ENCODE measurements around the gene QRSL1.

QRSL1 gene

GRCh38 chr6:106692819-106693208, 63.4 kb downstream of the QRSL1 start:
- H3K4me1 ChIP-seq (ENCODE audit: control insufficient read depth, insufficient read depth, low read depth, low read length): no peaks in the 10 kb centered on the region
- H2BK5ac ChIP-seq (ENCODE audit: low read depth, low read length, poor library complexity, severe bottlenecking): no peak overlapping the region
- H3K9ac ChIP-seq (ENCODE audit: low read length): peak overlapping the region; percentile 53
- H3K23ac ChIP-seq (ENCODE audit: low read length in 2 of 2): no peak overlapping the region
- no peak overlapping the region for H2BK120ac ChIP-seq (ENCODE audit: low read depth, low read length)
- no peak overlapping the region for H2BK15ac ChIP-seq (ENCODE audit: low read depth, poor library complexity, severe bottlenecking)
- H2AFZ ChIP-seq (ENCODE audit: low read depth, low read length): no peak overlapping the region
- no peak for DNase-seq
- no peak overlapping the region for H3K4ac ChIP-seq (ENCODE audit: low read depth in 1 of 2, low read length in 2 of 2)
- H3K14ac ChIP-seq (ENCODE audit: low read length in 2 of 2): no peak overlapping the region
- H2AK5ac ChIP-seq (ENCODE audit: low read length, severe bottlenecking): peak overlapping the region; percentile 64
- H3K36me3 ChIP-seq (ENCODE audit: control insufficient read depth in 1 of 2, insufficient read depth in 2 of 2, low read depth in 1 of 2, low read length in 2 of 2): no peaks in the 10 kb centered on the region
- H4K91ac ChIP-seq (ENCODE audit: low read length): no peak overlapping the region
- H2BK12ac ChIP-seq (ENCODE audit: low read length in 2 of 2): no peak overlapping the region
- no peak overlapping the region for H3K27ac ChIP-seq (ENCODE audit: low read length, poor library complexity, severe bottlenecking)
- H3K27me3 ChIP-seq (ENCODE audit: control insufficient read depth in 1 of 2, insufficient read depth in 1 of 2, low read length in 2 of 2): peaks cover 3 to 21% of the 10 kb centered on the region in 2 experiments
- 92% methylated on average over 2 of the region's 3 CpGs for WGBS
- no peak overlapping the region for H3K4me3 ChIP-seq (ENCODE audit: insufficient read depth in 1 of 2, low read depth in 1 of 2, low read length in 2 of 2)
- H4K8ac ChIP-seq (ENCODE audit: low read length): no peak overlapping the region
- H3K9me3 ChIP-seq (ENCODE audit: control insufficient read depth, low read length): no peaks in the 10 kb centered on the region
- no peaks in the 10 kb centered on the region for H3K79me1 ChIP-seq (replicated peaks; ENCODE audit: low read length, poor library complexity, severe bottlenecking)
- H3K18ac ChIP-seq (ENCODE audit: low read depth in 1 of 2, low read length in 2 of 2): no peak overlapping the region
- no peak overlapping the region for H3K4me2 ChIP-seq (ENCODE audit: low read length, poor library complexity, severe bottlenecking)

GRCh38 chr6:106693418-106693817, 64.0 kb downstream of the QRSL1 start:
- no peaks in the 10 kb centered on the region for H3K9me3 ChIP-seq (ENCODE audit: control insufficient read depth, low read length)
- no peak overlapping the region for H2BK5ac ChIP-seq (ENCODE audit: low read depth, low read length, poor library complexity, severe bottlenecking)
- H2AK5ac ChIP-seq (ENCODE audit: low read length, severe bottlenecking): no peak overlapping the region
- H3K27ac ChIP-seq (ENCODE audit: low read length, poor library complexity, severe bottlenecking): no peak overlapping the region
- H3K18ac ChIP-seq (ENCODE audit: low read depth in 1 of 2, low read length in 2 of 2): no peak overlapping the region
- H3K9ac ChIP-seq (ENCODE audit: low read length): no peak overlapping the region
- DNase-seq: no peak
- H3K27me3 ChIP-seq (ENCODE audit: control insufficient read depth in 1 of 2, insufficient read depth in 1 of 2, low read length in 2 of 2): peaks cover 3 to 22% of the 10 kb centered on the region in 2 experiments
- H2BK12ac ChIP-seq (ENCODE audit: low read length in 2 of 2): no peak overlapping the region
- H3K4me1 ChIP-seq (ENCODE audit: control insufficient read depth, insufficient read depth, low read depth, low read length): no peaks in the 10 kb centered on the region
- H2AFZ ChIP-seq (ENCODE audit: low read depth, low read length): no peak overlapping the region
- H3K79me1 ChIP-seq (replicated peaks; ENCODE audit: low read length, poor library complexity, severe bottlenecking): no peaks in the 10 kb centered on the region
- H3K14ac ChIP-seq (ENCODE audit: low read length in 2 of 2): no peak overlapping the region
- H2BK15ac ChIP-seq (ENCODE audit: low read depth, poor library complexity, severe bottlenecking): no peak overlapping the region
- no peak overlapping the region for H4K91ac ChIP-seq (ENCODE audit: low read length)
- no peaks in the 10 kb centered on the region for H3K36me3 ChIP-seq (ENCODE audit: control insufficient read depth in 1 of 2, insufficient read depth in 2 of 2, low read depth in 1 of 2, low read length in 2 of 2)
- WGBS: 80% methylated on average over 1 of the region's 2 CpGs
- no peak overlapping the region for H3K4me2 ChIP-seq (ENCODE audit: low read length, poor library complexity, severe bottlenecking)
- no peak overlapping the region for H2BK120ac ChIP-seq (ENCODE audit: low read depth, low read length)
- H3K23ac ChIP-seq (ENCODE audit: low read length in 2 of 2): no peak overlapping the region
- no peak overlapping the region for H4K8ac ChIP-seq (ENCODE audit: low read length)
- no peak overlapping the region for H3K4me3 ChIP-seq (ENCODE audit: insufficient read depth in 1 of 2, low read depth in 1 of 2, low read length in 2 of 2)
- no peak overlapping the region for H3K4ac ChIP-seq (ENCODE audit: low read depth in 1 of 2, low read length in 2 of 2)

- Histone ChIP-seq H2AK5ac (ENCODE audit: low read length, severe bottlenecking) (no peak overlapping the region), H3K79me1 (replicated peaks; ENCODE audit: low read length, poor library complexity, severe bottlenecking) (no peaks in the 10 kb centered on the region), H3K4me2 (ENCODE audit: low read length, poor library complexity, severe bottlenecking) (no peak overlapping the region), H3K9me3 (ENCODE audit: control insufficient read depth, low read length) (no peaks in the 10 kb centered on the region), H2AFZ (ENCODE audit: low read depth, low read length) (no peak overlapping the region), H3K23ac (ENCODE audit: low read length in 2 of 2) (no peak overlapping the region), H2BK12ac (ENCODE audit: low read length in 2 of 2) (no peak overlapping the region), H3K14ac (ENCODE audit: low read length in 2 of 2) (no peak overlapping the region), H3K27me3 (ENCODE audit: control insufficient read depth in 1 of 2, insufficient read depth in 1 of 2, low read length in 2 of 2) (peaks cover 3 to 22% of the 10 kb centered on the region in 2 experiments), H3K9ac (ENCODE audit: low read length) (no peak overlapping the region), H2BK15ac (ENCODE audit: low read depth, poor library complexity, severe bottlenecking) (no peak overlapping the region), H3K18ac (ENCODE audit: low read depth in 1 of 2, low read length in 2 of 2) (no peak overlapping the region), H3K4me1 (ENCODE audit: control insufficient read depth, insufficient read depth, low read depth, low read length) (no peaks in the 10 kb centered on the region), H4K8ac (ENCODE audit: low read length) (no peak overlapping the region), H2BK120ac (ENCODE audit: low read depth, low read length) (no peak overlapping the region), H3K36me3 (ENCODE audit: control insufficient read depth in 1 of 2, insufficient read depth in 2 of 2, low read depth in 1 of 2, low read length in 2 of 2) (no peaks in the 10 kb centered on the region), H3K4ac (ENCODE audit: low read depth in 1 of 2, low read length in 2 of 2) (no peak overlapping the region), H2BK5ac (ENCODE audit: low read depth, low read length, poor library complexity, severe bottlenecking) (no peak overlapping the region), H3K27ac (ENCODE audit: low read length, poor library complexity, severe bottlenecking) (no peak overlapping the region), H4K91ac (ENCODE audit: low read length) (no peak overlapping the region), H3K4me3 (ENCODE audit: insufficient read depth in 1 of 2, low read depth in 1 of 2, low read length in 2 of 2) (no peak overlapping the region)
- 77% methylated on average over 7 of the region's 8 CpGs for WGBS
- DNase-seq: no peak
These were observed 65.0 kb downstream of the QRSL1 start for GRCh38 chr6:106694343-106694742.

GRCh38 chr6:106700581-106700980, 71.2 kb downstream of the QRSL1 start:
- Histone ChIP-seq H3K27ac (ENCODE audit: low read length, poor library complexity, severe bottlenecking) (no peak overlapping the region), H3K18ac (ENCODE audit: low read depth in 1 of 2, low read length in 2 of 2) (no peak overlapping the region), H3K79me1 (replicated peaks; ENCODE audit: low read length, poor library complexity, severe bottlenecking) (no peaks in the 10 kb centered on the region), H4K8ac (ENCODE audit: low read length) (no peak overlapping the region), H2BK120ac (ENCODE audit: low read depth, low read length) (no peak overlapping the region), H3K14ac (ENCODE audit: low read length in 2 of 2) (no peak overlapping the region), H3K9me3 (ENCODE audit: control insufficient read depth, low read length) (no peaks in the 10 kb centered on the region), H3K9ac (ENCODE audit: low read length) (no peak overlapping the region), H2AK5ac (ENCODE audit: low read length, severe bottlenecking) (peak overlapping the region; percentile 34), H3K36me3 (ENCODE audit: control insufficient read depth in 1 of 2, insufficient read depth in 2 of 2, low read depth in 1 of 2, low read length in 2 of 2) (no peaks in the 10 kb centered on the region), H3K27me3 (ENCODE audit: control insufficient read depth in 1 of 2, insufficient read depth in 1 of 2, low read length in 2 of 2) (peaks cover 0 to 35% of the 10 kb centered on the region in 2 experiments), H4K91ac (ENCODE audit: low read length) (no peak overlapping the region), H2BK5ac (ENCODE audit: low read depth, low read length, poor library complexity, severe bottlenecking) (no peak overlapping the region), H3K4me1 (ENCODE audit: control insufficient read depth, insufficient read depth, low read depth, low read length) (no peaks in the 10 kb centered on the region), H3K4me3 (ENCODE audit: insufficient read depth in 1 of 2, low read depth in 1 of 2, low read length in 2 of 2) (no peak overlapping the region), H2AFZ (ENCODE audit: low read depth, low read length) (no peak overlapping the region), H2BK12ac (ENCODE audit: low read length in 2 of 2) (no peak overlapping the region), H3K23ac (ENCODE audit: low read length in 2 of 2) (no peak overlapping the region), H3K4me2 (ENCODE audit: low read length, poor library complexity, severe bottlenecking) (no peak overlapping the region), H3K4ac (ENCODE audit: low read depth in 1 of 2, low read length in 2 of 2) (no peak overlapping the region), H2BK15ac (ENCODE audit: low read depth, poor library complexity, severe bottlenecking) (no peak overlapping the region)
- DNase-seq: no peak

Measured in mesenchymal stem cell (in vitro differentiated cells and primary cell).